Neural cell (in vitro differentiated cells): Measurements from ENCODE around the gene IQSEC1. TPM values are rescaled to one million over a fixed set of nuclear protein-coding genes. Genes with fewer than 3 reads are reported as not detected.

Experiments
- H2AFZ ChIP-seq: fragments of 200-600, 300-800 bp; sonication (generic), shearing (Covaris generic); 2 replicates; pipeline ENCODE4 v1.6.0; 2014; ENCODE audit warnings: low read depth, mild to moderate bottlenecking, antibody characterized with exemption, low read length, moderate library complexity
- H3F3A ChIP-seq: fragments of 200-600 bp; shearing (Covaris generic); 2 replicates; pipeline ENCODE4 v1.6.1; 2016; ENCODE audit warnings: mild to moderate bottlenecking, moderate library complexity, mixed read lengths, antibody characterized with exemption, low read length; ENCODE audit not compliant: insufficient read depth, poor library complexity, severe bottlenecking
- H3K27ac ChIP-seq: fragments of 200-600, 300-800 bp; sonication (generic), shearing (Covaris generic); 2 replicates; pipeline ENCODE4 v1.5.1; 2014; ENCODE audit warnings: mild to moderate bottlenecking, low read length, moderate library complexity
- H3K27me3 ChIP-seq: fragments of 300-800, 200-600 bp; sonication (generic), shearing (Covaris generic); 2 replicates; pipeline ENCODE4 v1.6.0; 2014; ENCODE audit warnings: mild to moderate bottlenecking, low read depth, low read length, moderate library complexity; ENCODE audit not compliant: insufficient read depth
- H3K36me3 ChIP-seq: fragments of 300-800, 200-600 bp; sonication (generic), shearing (Covaris generic); 2 replicates; pipeline ENCODE4 v1.5.1; 2014; ENCODE audit warnings: mild to moderate bottlenecking, antibody characterized with exemption, low read length, moderate library complexity; ENCODE audit not compliant: insufficient read depth
- H3K4me2 ChIP-seq: fragments of 300-800, 200-600 bp; sonication (generic), shearing (Covaris generic); 2 replicates; pipeline ENCODE4 v1.6.0; 2014; ENCODE audit warnings: mild to moderate bottlenecking, low read length
- H3K4me3 ChIP-seq: fragments of 300-800, 200-600 bp; sonication (generic), shearing (Covaris generic); 2 replicates; pipeline ENCODE4 v1.5.1; 2014; ENCODE audit warnings: mild to moderate bottlenecking, low read length, moderate library complexity
- H3K79me2 ChIP-seq: fragments of 200-600 bp; shearing (Covaris generic); replicated peaks from 2 replicates; pipeline ENCODE4 v1.6.0; 2014; ENCODE audit warnings: mild to moderate bottlenecking, low read length, moderate library complexity; ENCODE audit not compliant: insufficient read depth
- H3K9ac ChIP-seq: fragments of 300-800, 200-600 bp; sonication (generic), shearing (Covaris generic); 2 replicates; pipeline ENCODE4 v1.6.1; 2016; ENCODE audit warnings: mild to moderate bottlenecking, low read length, mixed read lengths
- H3K9me2 ChIP-seq: fragments of 200-600 bp; shearing (Covaris generic); 2 replicates; pipeline ENCODE4 v1.6.1; 2016; ENCODE audit warnings: mild to moderate bottlenecking, low read length, mixed read lengths; ENCODE audit not compliant: insufficient read depth
- H3K9me3 ChIP-seq: fragments of 200-600, 300-800 bp; sonication (generic), shearing (Covaris generic); 2 replicates; pipeline ENCODE4 v1.6.1; 2016; ENCODE audit warnings: mild to moderate bottlenecking, mixed run types, low read length, moderate library complexity, mixed read lengths
- H4K20me1 ChIP-seq: fragments of 200-600 bp; shearing (Covaris generic); 2 replicates; pipeline ENCODE4 v1.6.1; 2016; ENCODE audit warnings: mild to moderate bottlenecking, mixed run types; ENCODE audit not compliant: insufficient read depth
- CTCF ChIP-seq: fragments of 450-650 bp; IDR thresholded peaks from 2 replicates; pipeline ENCODE4 v1.5.1; 2014; ENCODE audit warnings: antibody characterized with exemption, mild to moderate bottlenecking, moderate library complexity; ENCODE audit not compliant: poor library complexity, severe bottlenecking
- EP300 ChIP-seq: fragments of 450-650 bp; conservative IDR thresholded peaks from 2 replicates; pipeline ENCODE4 v1.6.1; 2014; ENCODE audit warnings: antibody characterized with exemption, mild to moderate bottlenecking, moderate library complexity; ENCODE audit not compliant: poor library complexity, severe bottlenecking
- EZH2 ChIP-seq: fragments of 200-600, 300-800 bp; shearing (Covaris generic), sonication (generic); IDR thresholded peaks from 2 replicates; pipeline ENCODE4 v1.6.1; 2014; ENCODE audit warnings: antibody characterized with exemption, low read length, borderline replicate concordance, mild to moderate bottlenecking; ENCODE audit not compliant: insufficient read depth, poor library complexity, severe bottlenecking
- MXI1 ChIP-seq: fragments of 450-650 bp; conservative IDR thresholded peaks from 2 replicates; pipeline ENCODE4 v1.6.1; 2014; ENCODE audit warnings: antibody characterized with exemption, mild to moderate bottlenecking; ENCODE audit not compliant: poor library complexity, severe bottlenecking
- POLR2AphosphoS5 ChIP-seq: IDR thresholded peaks from 2 replicates; pipeline ENCODE4 v1.6.1; 2012
- RAD21 ChIP-seq: fragments of 450-650 bp; conservative IDR thresholded peaks from 2 replicates; pipeline ENCODE4 v1.6.1; 2014; ENCODE audit warnings: antibody characterized with exemption, mild to moderate bottlenecking, moderate library complexity
- REST ChIP-seq: IDR thresholded peaks from 2 replicates; pipeline ENCODE4 v1.6.1; 2012; ENCODE audit warnings: borderline replicate concordance
- SMC3 ChIP-seq: fragments of 450-650 bp; conservative IDR thresholded peaks from 2 replicates; pipeline ENCODE4 v1.6.1; 2014; ENCODE audit warnings: antibody characterized with exemption, mild to moderate bottlenecking, moderate library complexity; ENCODE audit not compliant: poor library complexity
- TAF1 ChIP-seq: IDR thresholded peaks from 2 replicates; pipeline ENCODE4 v1.6.1; 2012; ENCODE audit warnings: low read depth
- polyA plus RNA-seq: library from polyadenylated mRNA; depleted of rRNA; stranded (reverse); fragments of >200 nt; gene quantifications from 2 replicates; pipeline ENCODE4 v1.2.3, GENCODE V29; 2014

The IQSEC1 gene
- polyA plus RNA-seq, 1 donor from 2014 or later, result 6.0 TPM

GRCh38 chr3:12903881-12904280, 169.3 kb downstream of the IQSEC1 start:
- no peak overlapping the region for H3K9ac ChIP-seq
- no peaks in the 10 kb centered on the region for H3K27me3 ChIP-seq
- no peak overlapping the region for H2AFZ ChIP-seq
- H3K9me3 ChIP-seq, result no peaks in the 10 kb centered on the region
- no peaks in the 10 kb centered on the region for H4K20me1 ChIP-seq
- H3K4me2 ChIP-seq, result no peak overlapping the region
- H3F3A ChIP-seq, result no peaks in the 10 kb centered on the region
- H3K4me3 ChIP-seq, result no peak overlapping the region
- no peak overlapping the region for H3K27ac ChIP-seq
- no peaks in the 10 kb centered on the region for H3K36me3 ChIP-seq
- H3K79me2 ChIP-seq, result no peaks in the 10 kb centered on the region
- TF ChIP-seq EZH2, result no peak
- no peak for TF ChIP-seq SMC3
- no peak for TF ChIP-seq POLR2AphosphoS5
- no peak for TF ChIP-seq CTCF
- TF ChIP-seq TAF1, result no peak
- TF ChIP-seq RAD21, result no peak
- TF ChIP-seq EP300, result no peak
- no peak for TF ChIP-seq REST
- TF ChIP-seq MXI1, result no peak
- H3K9me2 ChIP-seq, result no peaks in the 10 kb centered on the region

GRCh38 chr3:12903000-12903800, 170.0 kb downstream of the IQSEC1 start:
- Histone ChIP-seq H3K9me3 (no peaks in the 10 kb centered on the region), H3K4me2 (no peak overlapping the region), H3K27ac (no peak overlapping the region), H3K9me2 (no peaks in the 10 kb centered on the region), H3K36me3 (no peaks in the 10 kb centered on the region), H3K27me3 (no peaks in the 10 kb centered on the region), H4K20me1 (no peaks in the 10 kb centered on the region), H3F3A (no peaks in the 10 kb centered on the region), H3K4me3 (no peak overlapping the region), H2AFZ (no peak overlapping the region), H3K9ac (no peak overlapping the region), H3K79me2 (no peaks in the 10 kb centered on the region)
- TF ChIP-seq POLR2AphosphoS5 (no peak), EP300 (no peak), TAF1 (no peak), REST (no peak), EZH2 (no peak), RAD21 (no peak), SMC3 (no peak), MXI1 (no peak)
